Stimulated activated CD8-positive, alpha-beta memory T cell treated with anti-CD3 and anti-CD28 coated beads, Interleukin-12 subunit alpha, Interleukin-12 subunit beta, amount 100 ng/mL, for 1 hour (primary cell): ENCODE measurements around the gene TNS3.
"Not testable (repeated sequence)": the region's sequence is repeated elsewhere in the genome, so short reads cannot be mapped to it uniquely, and the experiment has no call there.

ENCODE experiments used
- DNase-seq: peaks from one replicate; pipeline ENCODE4 v3.0.0-alpha.2; 2020; ENCODE audit warnings: low read depth

TNS3 gene

DNA sequence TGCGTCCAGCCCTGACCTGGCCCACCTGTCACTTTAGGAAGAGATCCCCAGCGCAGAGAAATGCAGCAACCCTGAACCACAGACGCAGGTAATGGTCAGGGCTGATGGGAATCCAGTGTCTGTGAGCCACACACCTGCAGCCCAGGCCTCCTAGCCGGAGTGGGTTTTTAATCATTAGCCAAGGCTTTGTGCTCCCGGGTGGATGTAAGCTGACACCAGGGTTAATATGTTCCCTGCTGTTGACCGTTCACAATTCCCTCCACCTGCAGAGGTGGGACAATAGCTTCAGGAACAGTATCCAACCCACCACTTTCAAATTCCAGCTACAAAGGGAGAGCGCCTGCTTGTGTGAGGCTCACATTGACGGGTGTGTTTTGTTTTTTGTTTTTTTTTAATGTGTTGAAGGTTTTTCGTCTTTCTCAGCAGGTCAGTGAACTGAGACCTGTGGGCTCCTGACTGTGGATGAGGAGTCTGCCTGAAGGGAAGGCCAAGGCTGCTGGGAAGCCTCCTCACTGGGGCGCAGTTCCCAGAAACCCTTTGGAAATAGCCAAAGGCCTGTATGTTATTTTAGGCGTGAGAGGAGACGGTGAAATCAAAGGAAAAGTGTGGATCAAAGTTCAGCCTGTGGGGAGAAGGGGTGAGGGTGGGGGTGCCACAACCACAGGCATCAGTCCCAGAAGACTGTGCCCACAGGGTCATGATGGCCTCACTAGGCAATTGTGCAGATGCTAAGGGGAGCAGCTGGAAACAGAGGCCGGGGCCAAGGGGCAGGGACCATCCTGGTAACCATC, 111.1 kb downstream of the TNS3 start:
- DNase-seq: no peak

GRCh38 chr7:47469846-47470245, 112.1 kb downstream of the TNS3 start:
- not testable (repeated sequence) for DNase-seq

GRCh38 chr7:47466832-47467231, 115.1 kb downstream of the TNS3 start:
- DNase-seq: no peak

DNA sequence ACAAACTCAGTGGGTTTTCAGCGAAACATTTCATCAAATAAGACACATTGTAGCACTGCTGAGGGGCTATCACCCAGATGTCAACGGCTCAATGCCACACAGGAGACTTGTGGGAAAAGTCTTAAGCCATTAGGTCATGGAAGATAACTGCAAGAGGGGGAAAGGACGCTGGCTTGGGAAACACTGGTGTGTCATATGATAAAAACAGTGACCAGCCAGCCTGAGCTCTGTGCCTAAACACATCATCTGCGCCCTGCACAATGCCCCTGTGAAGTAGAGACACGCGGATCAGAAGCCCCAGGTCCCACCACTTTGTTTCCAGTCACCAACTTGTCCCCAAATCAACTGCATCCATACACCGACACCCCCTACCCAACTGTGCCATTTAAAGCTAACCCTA, 116.7 kb downstream of the TNS3 start:
- no peak for DNase-seq

DNA sequence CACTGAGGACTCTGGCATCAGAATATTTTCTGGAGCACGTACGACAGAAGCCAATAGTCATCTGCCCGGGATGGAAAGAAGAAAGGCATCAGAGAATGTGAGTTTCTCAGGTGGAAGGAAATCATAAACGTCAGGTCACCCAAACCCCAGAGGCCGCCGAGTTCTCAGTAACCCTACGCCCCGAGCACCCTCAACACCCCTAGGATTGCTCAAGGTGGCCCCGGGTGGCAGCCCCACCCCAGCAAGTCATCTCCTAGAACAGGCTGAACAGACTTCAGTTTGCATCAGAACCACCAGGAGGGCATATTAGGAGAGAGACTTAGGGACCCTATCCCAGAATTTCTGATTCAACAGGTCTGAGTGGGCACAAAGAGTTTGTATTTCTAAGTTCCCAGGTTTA, 117.6 kb downstream of the TNS3 start:
- no peak for DNase-seq

DNA sequence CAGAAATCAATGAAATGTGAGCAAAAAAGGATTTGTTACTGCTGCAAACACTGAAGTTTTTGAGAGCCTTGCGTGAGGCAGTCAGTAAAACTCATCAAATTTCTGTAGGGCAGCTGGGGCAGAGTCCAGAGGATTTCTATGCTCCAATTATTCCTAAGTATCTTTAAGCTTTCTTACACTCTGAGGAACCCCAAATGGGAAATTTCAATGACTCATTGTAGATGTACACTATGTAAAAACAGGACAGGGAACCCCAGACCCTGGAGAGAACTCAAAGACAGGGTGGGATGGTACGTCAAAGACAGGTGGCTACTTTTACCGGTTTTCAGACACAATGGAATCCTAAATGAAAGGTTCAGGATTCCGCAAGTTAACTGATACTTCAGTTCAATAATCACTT, 120.2 kb downstream of the TNS3 start:
- no peak for DNase-seq

GRCh38 chr7:47461161-47461560, 120.8 kb downstream of the TNS3 start:
- no peak for DNase-seq

- DNase-seq: no peak
These were observed 121.5 kb downstream of the TNS3 start for GRCh38 chr7:47460251-47460989.

GRCh38 chr7:47458486-47458885, 123.4 kb downstream of the TNS3 start:
- no peak for DNase-seq

GRCh38 chr7:47458057-47458456, 123.9 kb downstream of the TNS3 start:
- no peak for DNase-seq

DNA sequence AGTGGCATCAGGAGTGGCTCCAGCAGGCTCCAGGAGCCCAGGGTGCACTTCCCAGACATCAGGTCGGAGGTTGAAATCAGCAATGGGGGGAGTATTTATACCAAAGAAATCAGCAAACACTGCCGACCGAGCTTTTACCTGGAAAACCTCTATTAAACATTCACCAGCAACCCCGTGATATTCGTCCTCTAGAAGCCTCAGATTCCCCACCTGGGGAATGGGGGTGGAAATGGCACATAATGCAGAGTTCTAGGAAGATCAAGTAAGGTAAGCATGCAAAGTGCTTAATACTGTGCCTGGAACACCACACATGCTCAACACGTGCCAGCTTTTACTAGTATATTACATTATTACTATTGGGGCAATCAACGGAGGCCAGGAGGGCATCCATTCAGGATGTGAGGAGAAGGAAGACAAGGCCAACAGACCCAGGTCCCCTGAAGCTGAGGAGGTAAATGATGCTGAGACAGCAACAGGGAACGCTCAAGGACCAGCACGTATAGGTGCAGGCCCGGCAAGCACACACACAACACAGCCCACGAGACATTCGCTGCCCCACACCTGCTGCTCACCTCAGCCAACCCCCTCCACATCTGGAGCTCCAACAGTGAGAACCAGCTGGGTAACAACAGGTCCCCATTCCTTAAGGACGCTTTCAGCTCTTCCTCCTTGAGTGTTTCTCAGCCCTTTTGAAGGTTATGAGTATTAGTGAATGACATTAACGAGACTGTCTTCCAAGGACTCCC, 125.5 kb downstream of the TNS3 start:
- no peak for DNase-seq

- DNase-seq: no peak
These were observed 126.1 kb downstream of the TNS3 start for GRCh38 chr7:47455872-47456185.

GRCh38 chr7:47454974-47455871, 126.7 kb downstream of the TNS3 start:
- no peak for DNase-seq

DNA sequence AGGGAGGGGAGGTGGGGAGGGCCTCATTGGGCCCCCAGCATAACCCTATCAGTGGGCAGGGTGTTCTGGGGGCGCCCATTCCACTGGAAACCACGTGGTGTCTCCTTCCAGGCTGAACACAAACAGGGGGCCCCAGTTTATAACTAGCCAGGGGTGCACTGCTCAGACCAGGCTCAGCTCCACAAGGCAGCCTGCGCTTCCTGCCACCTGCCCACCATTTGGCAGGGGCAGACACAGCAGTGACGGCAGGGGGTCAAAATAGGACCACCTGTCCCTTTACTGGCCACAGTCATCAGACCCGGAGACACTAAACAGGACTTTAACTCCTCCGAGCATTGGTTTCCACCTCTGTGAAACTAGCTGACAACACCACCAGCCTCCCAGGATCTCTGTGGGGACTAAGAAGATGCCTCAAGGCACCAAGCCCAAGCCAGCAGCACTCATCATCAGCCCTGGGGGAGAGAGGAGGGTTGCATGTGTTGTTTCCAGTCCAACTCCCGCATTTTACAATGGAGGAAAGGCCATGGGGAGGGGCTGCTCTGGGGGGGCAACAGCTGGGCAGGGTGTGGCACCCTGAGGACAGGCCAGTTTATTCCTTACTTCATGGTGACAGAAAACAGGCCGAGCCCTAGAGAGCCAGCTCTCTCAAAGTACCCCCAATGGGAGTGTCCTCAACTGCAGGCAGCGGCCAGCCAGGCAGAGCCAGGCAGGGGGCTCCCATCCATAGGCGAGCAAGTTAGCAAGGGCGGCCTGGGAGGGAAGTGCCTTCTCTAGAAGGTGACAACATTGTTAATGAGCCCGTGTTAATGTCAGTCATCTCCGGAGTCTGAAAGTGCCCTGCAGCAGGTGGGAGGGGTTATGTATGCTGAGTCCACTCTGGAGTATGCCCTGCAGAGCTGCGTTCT, 127.6 kb downstream of the TNS3 start:
- DNase-seq: no peak

GRCh38 chr7:47453093-47454061, 128.5 kb downstream of the TNS3 start:
- no peak for DNase-seq

DNA sequence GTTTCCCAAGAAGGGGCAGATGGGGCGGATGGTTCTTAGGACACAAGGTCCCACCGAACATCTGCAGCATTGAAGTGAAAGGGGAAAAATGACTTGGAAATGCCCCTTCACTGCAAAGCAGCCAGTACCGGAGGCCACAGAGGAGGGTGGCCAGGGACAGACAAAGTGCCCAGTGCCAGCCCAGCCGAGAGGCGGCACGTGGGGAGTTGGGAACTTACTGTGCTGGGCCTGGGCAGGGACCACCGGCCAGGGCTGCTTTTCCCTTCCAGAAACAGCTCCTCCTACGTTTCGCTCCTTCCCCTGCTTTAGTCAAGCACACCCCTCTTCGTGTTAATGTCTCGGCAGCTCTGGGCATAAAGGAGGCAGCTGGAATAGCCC, 129.2 kb downstream of the TNS3 start:
- DNase-seq: no peak

- DNase-seq: no peak
These were observed 129.6 kb downstream of the TNS3 start for GRCh38 chr7:47452295-47452694.

- DNase-seq: no peak
These were observed 130.1 kb downstream of the TNS3 start for GRCh38 chr7:47451851-47452205.

- DNase-seq: no peak
These were observed 131.9 kb downstream of the TNS3 start for GRCh38 chr7:47449810-47450590.
